ENCODE results near the gene DPCD.

DPCD gene

GRCh38 chr10:101567165-101568006 lies 20.7 kb upstream of the DPCD start:
- no peak for DNase-seq

GRCh38 chr10:101568054-101568745 lies 19.9 kb upstream of the DPCD start:
- no peak for DNase-seq

GRCh38 chr10:101569323-101569621 lies 18.8 kb upstream of the DPCD start:
- DNase-seq, result no peak

GRCh38 chr10:101569622-101570427 lies 18.3 kb upstream of the DPCD start:
- DNase-seq, result peak; percentile 62

- DNase-seq, result no peak
Observed at GRCh38 chr10:101570428-101571270, 17.5 kb upstream of the DPCD start.

GRCh38 chr10:101571271-101571925 lies 16.7 kb upstream of the DPCD start:
- no peak for DNase-seq

- no peak for DNase-seq
Observed at GRCh38 chr10:101572126-101572525, 16.0 kb upstream of the DPCD start.

GRCh38 chr10:101572785-101573184 lies 15.3 kb upstream of the DPCD start:
- no peak for DNase-seq

GRCh38 chr10:101573885-101574753 lies 14.0 kb upstream of the DPCD start:
- DNase-seq, result no peak

GRCh38 chr10:101575091-101575490 lies 13.0 kb upstream of the DPCD start:
- no peak for DNase-seq

- DNase-seq, result no peak
Observed at GRCh38 chr10:101575580-101576210, 12.4 kb upstream of the DPCD start.

- no peak for DNase-seq
Observed at GRCh38 chr10:101576211-101576863, 11.8 kb upstream of the DPCD start.

GRCh38 chr10:101577121-101577871 lies 10.8 kb upstream of the DPCD start:
- no peak for DNase-seq

- DNase-seq, result no peak
Observed at GRCh38 chr10:101578192-101578591, 9.9 kb upstream of the DPCD start.

GRCh38 chr10:101578803-101579515 lies 9.2 kb upstream of the DPCD start:
- DNase-seq, result no peak

GRCh38 chr10:101579516-101579870 lies 8.6 kb upstream of the DPCD start:
- DNase-seq, result no peak

- no peak for DNase-seq
Observed at GRCh38 chr10:101580486-101581399, 7.4 kb upstream of the DPCD start.

- no peak for DNase-seq
Observed at GRCh38 chr10:101585841-101586240, 2.3 kb upstream of the DPCD start.

All from fibroblast of upper back skin (primary cell).